H1 (cell line): ENCODE data around the gene SLC1A3. TPM values are rescaled to one million over a fixed set of nuclear protein-coding genes. Genes with fewer than 3 reads are reported as not detected.

Experiments used
- CTCF ChIA-PET: fragments of 300-600 bp; sonication (Branson Sonifier 250); formaldehyde crosslinking; loops from one replicate; lab custom pipeline; 2021; ENCODE audit not compliant: partially characterized antibody; lab: Charles Lee
- POLR2A ChIA-PET: fragments of 300-600 bp; sonication (Branson Sonifier 250); formaldehyde crosslinking; loops from one replicate; lab custom pipeline; 2021; ENCODE audit warnings: inconsistent platforms; ENCODE audit not compliant: partially characterized antibody; lab: Charles Lee
- DNase-seq, 2 experiments: peaks; one replicate each; pipeline versions ENCODE4 v3.0.0 to v3.0.0-alpha.2; 2010 to 2022; ENCODE audit warnings: low spot score in 2 of 2, low read depth in 1 of 2, mixed read lengths in 1 of 2
- FAIRE-seq: peaks from 2 replicates; lab custom pipeline; 2011; peaks lifted over from hg19 to GRCh38; lab: Jason Lieb, UNC
- H2AFZ ChIP-seq: 2 replicates; pipeline ENCODE4 v1.8.1; 2012; ENCODE audit warnings: low read length, inconsistent platforms
- H2AK5ac ChIP-seq: 2 replicates; pipeline ENCODE4 v1.6.1; 2013; ENCODE audit warnings: low read depth, low read length
- H2BK120ac ChIP-seq: replicated peaks from 2 replicates; pipeline ENCODE3; 2013; ENCODE audit warnings: low read depth, low read length, inconsistent platforms
- H2BK12ac ChIP-seq: 2 replicates; pipeline ENCODE4 v1.6.1; 2013; ENCODE audit warnings: low read depth, low read length
- H2BK15ac ChIP-seq: 2 replicates; pipeline ENCODE4 v1.6.1; 2013; ENCODE audit warnings: low read length
- H2BK20ac ChIP-seq: 2 replicates; pipeline ENCODE4 v1.6.1; 2013; ENCODE audit warnings: low read length
- H2BK5ac ChIP-seq: 2 replicates; pipeline ENCODE4 v1.6.1; 2013; ENCODE audit warnings: low read depth, low read length
- H3K14ac ChIP-seq: 2 replicates; pipeline ENCODE4 v1.6.1; 2013; ENCODE audit warnings: inconsistent platforms; ENCODE audit not compliant: insufficient read length
- H3K18ac ChIP-seq: 2 replicates; pipeline ENCODE4 v1.6.1; 2013; ENCODE audit warnings: low read length; ENCODE audit errors: extremely low read depth
- H3K23ac ChIP-seq: 2 replicates; pipeline ENCODE4 v1.6.1; 2013; ENCODE audit warnings: inconsistent platforms; ENCODE audit not compliant: insufficient read length
- H3K23me2 ChIP-seq: 2 replicates; pipeline ENCODE4 v1.6.1; 2013; ENCODE audit warnings: low read depth, low read length
- H3K27ac ChIP-seq: 2 replicates; pipeline ENCODE4 v1.6.1; 2011; ENCODE audit warnings: low read depth, low read length, inconsistent platforms
- H3K27me3 ChIP-seq, 4 experiments: replicated peaks in 1 of 4; 1 replicate in 1 of 4; 2 replicates in 3 of 4; pipeline versions ENCODE4 v1.6.1 to v1.8.1; 2011 to 2013; ENCODE audit warnings: low read length in 3 of 4, mild to moderate bottlenecking in 3 of 4, inconsistent platforms in 2 of 4, mixed read lengths in 2 of 4, moderate library complexity in 1 of 4; ENCODE audit not compliant: control insufficient read depth in 3 of 4, insufficient read depth in 3 of 4; ENCODE audit errors: extremely low read depth in 1 of 4
- H3K36me3 ChIP-seq, 4 experiments: 2 replicates each; pipeline versions ENCODE4 v1.6.1 to v1.8.1; 2011 to 2013; ENCODE audit warnings: mild to moderate bottlenecking in 4 of 4, low read length in 3 of 4, moderate library complexity in 2 of 4, control low read depth in 1 of 4, inconsistent platforms in 1 of 4; ENCODE audit not compliant: insufficient read depth in 4 of 4, control insufficient read depth in 2 of 4
- H3K4ac ChIP-seq: replicated peaks from 2 replicates; pipeline ENCODE3; 2013; ENCODE audit warnings: low read length, low read depth, mixed read lengths, inconsistent platforms; ENCODE audit not compliant: insufficient read length
- H3K4me1 ChIP-seq, 4 experiments: replicated peaks in 1 of 4; 1 replicate in 1 of 4; 2 replicates in 3 of 4; pipeline versions ENCODE4 v1.6.1 to v1.8.1; 2011 to 2013; ENCODE audit warnings: low read length in 3 of 4, inconsistent platforms in 2 of 4, mixed read lengths in 1 of 4; ENCODE audit not compliant: insufficient read depth in 4 of 4, control insufficient read depth in 3 of 4
- H3K4me2 ChIP-seq, 2 experiments: 2 replicates each; pipeline versions ENCODE4 v1.6.1 to v1.8.1; 2011 to 2013; ENCODE audit warnings: low read depth in 2 of 2, low read length in 2 of 2, control low read depth in 1 of 2, inconsistent platforms in 1 of 2, mild to moderate bottlenecking in 1 of 2; ENCODE audit not compliant: insufficient read depth in 1 of 2
- H3K4me3 ChIP-seq, 4 experiments: fragments of 200-600, 300-600 bp in 1 of 4; sonication (generic), shearing (Covaris generic), sonication (Bioruptor Twin) in 1 of 4; 2 replicates each; pipeline versions ENCODE4 v1.5.1 to v1.8.1; 2011 to 2016; ENCODE audit warnings: low read length in 4 of 4, low read depth in 3 of 4, control low read depth in 2 of 4, inconsistent platforms in 2 of 4, mild to moderate bottlenecking in 2 of 4, mixed read lengths in 1 of 4, moderate library complexity in 1 of 4; ENCODE audit not compliant: insufficient read depth in 2 of 4; ENCODE audit errors: extremely low read depth in 1 of 4
- H3K56ac ChIP-seq: replicated peaks from 2 replicates; pipeline ENCODE3; 2013; ENCODE audit warnings: low read depth, mild to moderate bottlenecking, mixed read lengths, low read length, inconsistent platforms; ENCODE audit not compliant: insufficient read length
- H3K79me1 ChIP-seq: 2 replicates; pipeline ENCODE4 v1.6.1; 2013; ENCODE audit warnings: low read depth, low read length, control low read depth
- H3K79me2 ChIP-seq, 2 experiments: 2 replicates each; pipeline versions ENCODE4 v1.6.1 to v1.8.1; 2012 to 2013; ENCODE audit warnings: low read length in 2 of 2, mild to moderate bottlenecking in 2 of 2, inconsistent platforms in 1 of 2; ENCODE audit not compliant: insufficient read depth in 2 of 2, control insufficient read depth in 1 of 2
- H3K9ac ChIP-seq, 4 experiments: replicated peaks in 1 of 4; 1 replicate in 1 of 4; 2 replicates in 3 of 4; pipeline versions ENCODE4 v1.6.1 to v1.8.1; 2011 to 2013; ENCODE audit warnings: low read depth in 3 of 4, low read length in 3 of 4, control low read depth in 2 of 4, mild to moderate bottlenecking in 2 of 4, moderate library complexity in 2 of 4, inconsistent platforms in 1 of 4; ENCODE audit errors: extremely low read depth in 1 of 4
- H3K9me3 ChIP-seq, 2 experiments: 2 replicates each; pipeline versions ENCODE4 v1.6.1 to v1.8.1; 2012 to 2013; ENCODE audit warnings: mild to moderate bottlenecking in 2 of 2, moderate library complexity in 2 of 2, control low read depth in 1 of 2, inconsistent platforms in 1 of 2, low read depth in 1 of 2, low read length in 1 of 2, mixed read lengths in 1 of 2; ENCODE audit not compliant: insufficient read depth in 2 of 2
- H4K20me1 ChIP-seq, 2 experiments: replicated peaks in 1 of 2; 2 replicates each; pipeline versions ENCODE3 to v1.8.1; 2011 to 2013; ENCODE audit warnings: inconsistent platforms in 2 of 2, low read length in 2 of 2, mild to moderate bottlenecking in 1 of 2; ENCODE audit not compliant: insufficient read depth in 2 of 2, control insufficient read depth in 1 of 2
- H4K5ac ChIP-seq: 2 replicates; pipeline ENCODE4 v1.6.1; 2013; ENCODE audit warnings: low read length, low read depth, mixed read lengths, inconsistent platforms; ENCODE audit not compliant: insufficient read length
- H4K8ac ChIP-seq: 2 replicates; pipeline ENCODE4 v1.8.0; 2013; ENCODE audit warnings: mild to moderate bottlenecking, moderate library complexity, low read length, inconsistent platforms; ENCODE audit not compliant: insufficient read depth; ENCODE audit errors: extremely low read depth
- H4K91ac ChIP-seq: replicated peaks from 2 replicates; pipeline ENCODE3; 2013; ENCODE audit warnings: low read length, mixed read lengths, inconsistent platforms; ENCODE audit not compliant: insufficient read length
- MAFK ChIP-seq: IDR thresholded peaks from 2 replicates; pipeline ENCODE4 v1.6.1; 2012; ENCODE audit warnings: low read depth, mild to moderate bottlenecking, improper control_type of control experiment, low read length
- SUZ12 ChIP-seq: fragments of 200-600 bp; sonication (generic); IDR thresholded peaks from 2 replicates; pipeline ENCODE4 v1.6.1; 2012; ENCODE audit warnings: mild to moderate bottlenecking, inconsistent platforms, low read length, moderate library complexity, mixed read lengths
- polyA plus RNA-seq, 7 experiments: library from polyadenylated mRNA; depleted of rRNA in 3 of 7; stranded (reverse) in 5 of 7; unstranded in 2 of 7; fragments of >200 nt in 5 of 7; fragments of 200-250 nt in 2 of 7; gene quantifications; 1 replicate in 5 of 7; 2 replicates in 1 of 7; 4 replicates in 1 of 7; pipeline versions ENCODE4 v1.2.1 to v1.2.3, GENCODE V29; 2011 to 2013; ENCODE audit warnings: missing spikeins in 2 of 7, mixed read lengths in 2 of 7
- total RNA-seq: library from RNA; stranded (reverse); fragmentation: NEBNext Ultra II Directional; extraction: Animal tissue kit (Norgen Biotek cat#: 25700); gene quantifications from 2 replicates; pipeline ENCODE4 v1.2.1, GENCODE V29; 2021

Gene SLC1A3
- total and polyA plus RNA-seq, 2 of the 8 experiments (the other 6 are each of a cell fraction or from before 2014, with no cell fraction given) = 26.7 to 35.3 TPM

- H3K4me1 ChIP-seq = no peaks in the 10 kb centered on the region
- FAIRE-seq (no peak), DNase-seq (no peak)
- H3K79me1 ChIP-seq = no peaks in the 10 kb centered on the region
- H4K5ac ChIP-seq = no peak overlapping the region
- H2AK5ac ChIP-seq = no peak overlapping the region
- H3K9ac ChIP-seq = no peak overlapping the region
- no peaks in the 10 kb centered on the region for H3K79me2 ChIP-seq
- H3K36me3 ChIP-seq = peaks cover 6 to 28% (median 15%) of the 10 kb centered on the region in 4 experiments; a peak in 7 of 8 replicates
- CTCF ChIA-PET = interaction anchor here (0.9 to 1.9 kb wide), 4 partner anchors 9 to 52 kb away, joined by 3 to 5 read pairs (median 4); no protein-coding TSS in a partner anchor
- TF ChIP-seq MAFK = peak; percentile 21; the same call in 1 of the 2 replicates
- TF ChIP-seq SUZ12 = no peak
- no peaks in the 10 kb centered on the region for H3K27me3 ChIP-seq
- no peak overlapping the region for H3K4ac ChIP-seq
- POLR2A ChIA-PET = interaction anchor here (1.0 kb wide), 1 partner anchor 13 kb away, joined by 3 read pairs; no protein-coding TSS in a partner anchor
- no peak overlapping the region for H2BK120ac ChIP-seq
- no peaks in the 10 kb centered on the region for H3K9me3 ChIP-seq
- no peak overlapping the region for H3K27ac ChIP-seq
- no peak overlapping the region for H2BK15ac ChIP-seq
- no peaks in the 10 kb centered on the region for H4K20me1 ChIP-seq
- H2BK12ac ChIP-seq = no peak overlapping the region
- no peak overlapping the region for H4K8ac ChIP-seq
- H3K56ac ChIP-seq = no peak overlapping the region
- H4K91ac ChIP-seq = no peak overlapping the region
- H3K23ac ChIP-seq = no peak overlapping the region
- H2BK5ac ChIP-seq = no peak overlapping the region
- H3K14ac ChIP-seq = no peak overlapping the region
- no peak overlapping the region for H3K4me2 ChIP-seq
- no peak overlapping the region for H2AFZ ChIP-seq
- no peak overlapping the region for H3K18ac ChIP-seq
- no peak overlapping the region for H3K4me3 ChIP-seq
- no peaks in the 10 kb centered on the region for H3K23me2 ChIP-seq
- H2BK20ac ChIP-seq = no peak overlapping the region
Measured at GRCh38 chr5:36632363-36632664, 25.9 kb downstream of the SLC1A3 start.
